Sigmoid colon (tissue), 7 donors: ENCODE measurements around the gene NOX4. TPM values are rescaled to one million over a fixed set of nuclear protein-coding genes. Genes with fewer than 3 reads are reported as not detected.
"Not testable (repeated sequence)": the region's sequence is repeated elsewhere in the genome, so short reads cannot be mapped to it uniquely, and the experiment has no call there.

Experiments
- DNase-seq: peaks from one replicate; pipeline ENCODE4 v3.0.0-alpha.2; 2019
- H3K27ac ChIP-seq, 4 donors: fragments of 200-600 bp; sonication (generic); one replicate each; pipeline ENCODE4 v1.5.1; 2016 to 2019; ENCODE audit warnings: mild to moderate bottlenecking in 1 of 4
- H3K27me3 ChIP-seq, 3 donors: fragments of 200-600 bp; sonication (generic); one replicate each; pipeline ENCODE4 v1.5.1; 2019; ENCODE audit warnings: mild to moderate bottlenecking in 1 of 3
- H3K36me3 ChIP-seq, 4 donors: fragments of 200-600 bp; sonication (generic); one replicate each; pipeline ENCODE4 v1.5.1; 2016 to 2019
- H3K4me1 ChIP-seq, 4 donors: fragments of 200-600 bp; sonication (generic); one replicate each; pipeline ENCODE4 v1.5.1; 2017 to 2019
- H3K4me3 ChIP-seq, 4 donors: fragments of 200-600 bp; sonication (generic); one replicate each; pipeline ENCODE4 v1.5.1; 2017 to 2019; ENCODE audit warnings: mild to moderate bottlenecking in 2 of 4, moderate library complexity in 1 of 4
- H3K9me3 ChIP-seq, 4 donors: fragments of 200-600 bp in 3 of 4; sonication (generic) in 3 of 4; one replicate each; pipeline versions ENCODE4 v1.5.1 to v1.6.1; 2013 to 2019
- EP300 ChIP-seq, 4 donors: sonication (generic); formaldehyde crosslinking; IDR thresholded peaks; one replicate each; pipeline ENCODE4 v1.6.1; 2017; ENCODE audit warnings: antibody characterized with exemption in 4 of 4
- POLR2A ChIP-seq, 2 donors: fragments of 450-650 bp; IDR thresholded peaks; one replicate each; pipeline ENCODE4 v1.6.1; 2016; ENCODE audit warnings: antibody characterized with exemption in 2 of 2, mild to moderate bottlenecking in 2 of 2, moderate library complexity in 2 of 2
- POLR2AphosphoS5 ChIP-seq, 4 donors: sonication (generic); formaldehyde crosslinking; IDR thresholded peaks; one replicate each; pipeline ENCODE4 v1.6.1; 2017; ENCODE audit warnings: antibody characterized with exemption in 4 of 4
- WGBS, 2 donors: extraction: QIAGEN DNeasy Blood & Tissue Kit; methylation state at CpG; one replicate each; pipeline ENCODE4 v1.1.7; 2013; 5-methylcytosine and 5-hydroxymethylcytosine counted together
- intact Hi-C: fragments of 100-400 bp; cut with DNase I; formaldehyde crosslinking; loops from one replicate; pipeline ENCODE4 v1.15.1; 2023
- polyA plus RNA-seq, 3 donors: library from polyadenylated mRNA; stranded (reverse); fragments of 200-250 nt; gene quantifications; one replicate each; pipeline ENCODE4 v1.2.3, GENCODE V29; 2013
- total RNA-seq, 4 donors: library from RNA; depleted of rRNA; stranded (reverse); fragments of >200 nt; gene quantifications; one replicate each; pipeline ENCODE4 v1.1.0, GENCODE V29; 2016
- TF ChIP-seq, protein P1 (sequence below), 4 experiments: fragments of 450-650 bp in 3 of 4; fragments of 200-600 bp in 1 of 4; IDR thresholded peaks; one replicate each; pipeline ENCODE4 v1.5.1; 2016 to 2019; ENCODE audit warnings: antibody characterized with exemption in 4 of 4, mild to moderate bottlenecking in 3 of 4, moderate library complexity in 2 of 4
- donor health status: healthy with polysubstance abuse.
- donor health status: Bipolar disorder and iron deficiency.
- donor health status: healthy.

NOX4 gene
- total and polyA plus RNA-seq, 7 donors: under 0.01 to 36.3 (median 10.9) TPM; not detected in 1

DNA sequence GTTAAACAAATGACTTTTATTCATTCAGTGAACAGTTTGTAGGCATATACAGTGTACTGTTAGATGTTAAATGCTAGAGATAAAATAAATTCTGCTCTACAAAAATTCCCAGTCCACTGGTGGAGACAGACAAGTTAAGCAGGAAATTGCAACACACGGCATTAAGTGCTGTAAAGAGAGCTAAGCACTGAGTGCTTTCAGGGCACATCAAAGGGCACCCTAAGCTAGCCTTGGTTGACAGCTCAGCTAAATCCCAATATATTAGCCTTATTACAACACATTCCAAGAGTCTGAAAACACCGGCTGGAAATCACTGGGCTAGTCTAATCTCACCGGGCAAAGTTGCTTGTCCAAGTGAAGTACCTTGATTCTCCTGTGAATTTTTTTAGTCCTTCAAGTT, 55.1 kb downstream of the NOX4 start:
- intact Hi-C loops: no loop called here
- Histone ChIP-seq H3K27ac (no peak overlapping the region), H3K36me3 (no peaks in the 10 kb centered on the region), H3K9me3 (no peaks in the 10 kb centered on the region), H3K4me1 (no peaks in the 10 kb centered on the region), H3K4me3 (no peak overlapping the region), H3K27me3 (no peaks in the 10 kb centered on the region)
- WGBS, 2 donors: 26 to 32% methylated on average over 3 of the region's 3 CpGs
- DNase-seq: no peak
- TF ChIP-seq POLR2AphosphoS5 (IDR thresholded peaks at IDR 0.05) (no peak), EP300 (IDR thresholded peaks at IDR 0.05) (no peak), POLR2A (IDR thresholded peaks at IDR 0.05) (no peak)
- TF ChIP-seq, protein P1, sequence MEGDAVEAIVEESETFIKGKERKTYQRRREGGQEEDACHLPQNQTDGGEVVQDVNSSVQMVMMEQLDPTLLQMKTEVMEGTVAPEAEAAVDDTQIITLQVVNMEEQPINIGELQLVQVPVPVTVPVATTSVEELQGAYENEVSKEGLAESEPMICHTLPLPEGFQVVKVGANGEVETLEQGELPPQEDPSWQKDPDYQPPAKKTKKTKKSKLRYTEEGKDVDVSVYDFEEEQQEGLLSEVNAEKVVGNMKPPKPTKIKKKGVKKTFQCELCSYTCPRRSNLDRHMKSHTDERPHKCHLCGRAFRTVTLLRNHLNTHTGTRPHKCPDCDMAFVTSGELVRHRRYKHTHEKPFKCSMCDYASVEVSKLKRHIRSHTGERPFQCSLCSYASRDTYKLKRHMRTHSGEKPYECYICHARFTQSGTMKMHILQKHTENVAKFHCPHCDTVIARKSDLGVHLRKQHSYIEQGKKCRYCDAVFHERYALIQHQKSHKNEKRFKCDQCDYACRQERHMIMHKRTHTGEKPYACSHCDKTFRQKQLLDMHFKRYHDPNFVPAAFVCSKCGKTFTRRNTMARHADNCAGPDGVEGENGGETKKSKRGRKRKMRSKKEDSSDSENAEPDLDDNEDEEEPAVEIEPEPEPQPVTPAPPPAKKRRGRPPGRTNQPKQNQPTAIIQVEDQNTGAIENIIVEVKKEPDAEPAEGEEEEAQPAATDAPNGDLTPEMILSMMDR (IDR thresholded peaks at IDR 0.05): no peak

DNA sequence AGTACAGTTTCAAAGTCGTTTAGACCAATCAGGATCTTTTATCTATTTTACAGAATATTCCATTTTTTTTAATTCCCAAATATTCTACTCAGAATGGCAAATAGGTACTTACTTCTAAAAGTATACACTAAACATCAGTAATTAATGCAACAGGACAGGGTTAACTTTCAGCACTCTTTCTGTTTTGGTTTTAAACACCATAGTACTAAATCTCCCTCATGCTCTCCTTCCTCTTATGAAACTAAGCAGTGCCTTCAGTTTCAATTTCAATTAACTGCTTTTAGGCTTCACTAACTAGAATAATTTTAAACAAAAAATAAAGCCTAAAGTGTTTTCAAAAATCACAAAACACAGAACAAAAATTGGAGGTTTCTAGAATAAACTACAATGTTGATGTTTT, 57.9 kb downstream of the NOX4 start:
- intact Hi-C loops: no loop called here
- no peaks in the 10 kb centered on the region for H3K36me3 ChIP-seq
- DNase-seq: no peak
- H3K27me3 ChIP-seq: no peaks in the 10 kb centered on the region
- H3K4me1 ChIP-seq: no peaks in the 10 kb centered on the region
- no peaks in the 10 kb centered on the region for H3K9me3 ChIP-seq
- no peak overlapping the region for H3K27ac ChIP-seq
- WGBS, 2 donors: 65 to 85% methylated on average over 1 of the region's 1 CpG
- TF ChIP-seq, protein P1 (IDR thresholded peaks at IDR 0.05): no peak
- TF ChIP-seq POLR2A (IDR thresholded peaks at IDR 0.05): no peak
- no peak for TF ChIP-seq EP300 (IDR thresholded peaks at IDR 0.05)
- TF ChIP-seq POLR2AphosphoS5 (IDR thresholded peaks at IDR 0.05): no peak
- no peak overlapping the region for H3K4me3 ChIP-seq

DNA sequence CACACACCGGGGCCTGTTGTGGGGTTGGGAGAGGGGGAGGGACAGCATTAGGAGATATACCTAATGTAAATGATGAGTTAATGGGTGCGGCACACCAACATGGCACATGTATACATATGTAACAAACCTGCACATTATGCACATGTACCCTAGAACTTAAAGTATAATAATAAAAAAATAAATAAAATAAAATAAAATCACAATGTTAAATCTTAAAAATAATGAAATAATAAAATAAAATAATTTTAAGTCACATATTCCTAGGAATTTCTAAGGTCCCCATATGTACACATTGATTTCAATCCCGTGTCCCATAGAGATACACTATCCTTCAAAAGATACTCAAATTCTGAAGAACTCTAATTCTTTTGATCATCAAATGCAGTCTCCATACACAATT, 59.0 kb downstream of the NOX4 start:
- H3K36me3 ChIP-seq, H3K4me3 ChIP-seq, intact Hi-C loops, DNase-seq, H3K4me1 ChIP-seq, H3K27ac ChIP-seq, H3K9me3 ChIP-seq, H3K27me3 ChIP-seq: not testable (repeated sequence)
- 93 to 97% methylated on average over 3 of the region's 3 CpGs for WGBS, 2 donors

DNA sequence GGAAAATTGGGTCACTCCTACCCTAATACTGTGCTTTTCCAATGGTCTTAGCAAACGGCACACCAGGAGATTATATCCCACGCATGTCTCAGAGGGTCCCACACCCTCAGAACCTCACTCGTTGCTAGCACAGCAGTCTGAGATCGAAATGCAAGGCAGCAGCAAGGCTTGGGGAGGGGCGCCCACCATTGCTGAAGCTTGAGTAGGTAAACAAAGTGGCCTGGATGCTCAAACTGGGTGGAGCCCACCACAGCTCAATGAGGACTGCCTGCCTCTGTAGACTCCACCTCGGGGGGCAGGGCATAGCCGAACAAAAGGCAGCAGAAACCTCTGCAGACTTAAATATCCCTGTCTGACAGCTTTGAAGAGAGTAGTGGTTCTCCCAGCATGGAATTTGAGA, 64.7 kb downstream of the NOX4 start:
- H3K9me3 ChIP-seq, DNase-seq, H3K27ac ChIP-seq, intact Hi-C loops, H3K36me3 ChIP-seq, H3K4me3 ChIP-seq, H3K27me3 ChIP-seq, H3K4me1 ChIP-seq: not testable (repeated sequence)
- 90 to 94% methylated on average over 7 of the region's 7 CpGs for WGBS, 2 donors

DNA sequence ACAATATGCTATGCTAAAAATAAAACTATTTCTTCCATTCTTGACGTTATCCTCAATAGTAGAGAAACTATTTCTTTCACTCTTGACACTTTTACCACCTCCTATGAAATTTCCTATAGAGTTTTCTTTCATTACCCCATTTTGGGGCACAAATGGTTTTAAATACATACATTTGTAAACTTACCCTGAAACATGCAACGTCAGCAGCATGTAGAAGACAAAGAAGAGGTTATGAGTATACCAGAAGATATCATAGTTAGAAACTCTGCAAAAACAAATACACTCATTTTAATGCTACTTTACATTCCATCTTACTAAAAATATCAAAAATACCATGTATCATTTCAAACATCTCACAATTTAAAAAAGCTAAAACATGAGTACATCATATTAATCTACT, 69.5 kb downstream of the NOX4 start:
- Histone ChIP-seq H3K9me3 (no peaks in the 10 kb centered on the region), H3K4me1 (no peaks in the 10 kb centered on the region), H3K36me3 (no peaks in the 10 kb centered on the region), H3K27me3 (no peaks in the 10 kb centered on the region), H3K4me3 (no peak overlapping the region), H3K27ac (no peak overlapping the region)
- intact Hi-C loops: no loop called here
- DNase-seq: no peak
- 52 to 68% methylated on average over 2 of the region's 2 CpGs for WGBS, 2 donors
- TF ChIP-seq, protein P1 (IDR thresholded peaks at IDR 0.05): no peak
- TF ChIP-seq POLR2A (IDR thresholded peaks at IDR 0.05) (no peak), POLR2AphosphoS5 (IDR thresholded peaks at IDR 0.05) (no peak), EP300 (IDR thresholded peaks at IDR 0.05) (no peak)

DNA sequence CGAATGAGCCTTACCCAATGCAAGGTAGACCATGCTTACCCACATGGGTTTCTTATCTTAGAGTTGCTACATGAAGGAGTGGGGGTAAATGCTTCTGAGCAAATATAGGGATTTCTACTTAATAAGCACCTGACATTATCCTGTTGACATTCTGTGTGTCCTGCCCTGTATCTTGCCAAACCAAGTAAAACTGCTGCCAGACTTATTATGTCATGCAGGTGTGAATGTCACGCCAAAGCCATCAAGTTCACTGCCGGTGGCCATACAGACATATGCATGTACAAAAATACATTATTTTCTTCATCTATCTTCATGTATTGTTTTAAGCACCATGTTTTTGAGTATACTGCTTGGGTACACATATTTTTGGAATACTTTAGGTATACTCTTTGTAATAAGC, 70.2 kb downstream of the NOX4 start:
- WGBS, 2 donors: 75 to 81% methylated on average over 3 of the region's 3 CpGs
- no peaks in the 10 kb centered on the region for H3K27me3 ChIP-seq
- intact Hi-C loops: no loop called here

More for the DNA sequence above, 70.2 kb downstream of the NOX4 start:
- TF ChIP-seq, protein P1 (IDR thresholded peaks at IDR 0.05): no peak
- TF ChIP-seq POLR2A (IDR thresholded peaks at IDR 0.05) (no peak), EP300 (IDR thresholded peaks at IDR 0.05) (no peak), POLR2AphosphoS5 (IDR thresholded peaks at IDR 0.05) (no peak)
- Histone ChIP-seq H3K9me3 (no peaks in the 10 kb centered on the region), H3K36me3 (no peaks in the 10 kb centered on the region), H3K27ac (no peak overlapping the region), H3K4me1 (no peaks in the 10 kb centered on the region), H3K4me3 (no peak overlapping the region)
- no peak for DNase-seq
